Keratinocyte (primary cell): ENCODE measurements around the gene TK2. TPM values are rescaled to one million over a fixed set of nuclear protein-coding genes. Genes with fewer than 3 reads are reported as not detected.

Experiments
- DNase-seq: peaks from one replicate; pipeline ENCODE4 v3.0.0-alpha.2; 2011; ENCODE audit warnings: low read depth, missing footprints, low spot score
- FAIRE-seq: peaks from 2 replicates; lab custom pipeline; 2011; peaks lifted over from hg19 to GRCh38; lab: Jason Lieb, UNC
- H2AFZ ChIP-seq: 2 replicates; pipeline ENCODE4 v1.6.0; 2012; ENCODE audit warnings: low read length, control low read depth, inconsistent platforms; ENCODE audit not compliant: control insufficient read depth
- H3K27ac ChIP-seq: 2 replicates; pipeline ENCODE4 v1.5.1; 2011; ENCODE audit warnings: low read length; ENCODE audit not compliant: control insufficient read depth, insufficient read depth
- H3K27me3 ChIP-seq: 3 replicates; pipeline ENCODE4 v1.6.0; 2011; ENCODE audit warnings: low read length; ENCODE audit not compliant: control insufficient read depth, insufficient read depth; ENCODE audit errors: extremely low read depth
- H3K36me3 ChIP-seq, 2 experiments: 2 replicates in 1 of 2; 3 replicates in 1 of 2; pipeline ENCODE4 v1.5.1; 2011; ENCODE audit warnings: low read length in 2 of 2, mild to moderate bottlenecking in 1 of 2; ENCODE audit not compliant: control insufficient read depth in 2 of 2, insufficient read depth in 2 of 2; ENCODE audit errors: extremely low read depth in 1 of 2
- H3K4me1 ChIP-seq: 3 replicates; pipeline ENCODE4 v1.5.1; 2011; ENCODE audit warnings: low read length; ENCODE audit not compliant: control insufficient read depth, insufficient read depth; ENCODE audit errors: extremely low read depth
- H3K4me2 ChIP-seq: 3 replicates; pipeline ENCODE4 v1.6.0; 2011; ENCODE audit warnings: low read depth, low read length; ENCODE audit not compliant: control insufficient read depth, insufficient read depth; ENCODE audit errors: extremely low read depth
- H3K4me3 ChIP-seq, 3 experiments: fragments of 200-600 bp in 1 of 3; sonication (generic) in 1 of 3; 2 replicates in 2 of 3; 3 replicates in 1 of 3; pipeline ENCODE4 v1.5.1; 2011 to 2016; ENCODE audit warnings: low read length in 3 of 3, mild to moderate bottlenecking in 3 of 3, control low read depth in 2 of 3, inconsistent platforms in 1 of 3, low read depth in 1 of 3, mixed read lengths in 1 of 3, mixed run types in 1 of 3, moderate library complexity in 1 of 3; ENCODE audit not compliant: control insufficient read depth in 2 of 3, insufficient read depth in 2 of 3; ENCODE audit errors: extremely low read depth in 1 of 3
- H3K79me2 ChIP-seq: 2 replicates; pipeline ENCODE4 v1.6.0; 2012; ENCODE audit warnings: low read length; ENCODE audit not compliant: control insufficient read depth, insufficient read depth
- H3K9ac ChIP-seq: 3 replicates; pipeline ENCODE4 v1.6.0; 2011; ENCODE audit warnings: low read length; ENCODE audit not compliant: control insufficient read depth, insufficient read depth; ENCODE audit errors: extremely low read depth
- H3K9me1 ChIP-seq: 3 replicates; pipeline ENCODE4 v1.6.0; 2011; ENCODE audit warnings: low read length; ENCODE audit not compliant: control insufficient read depth, insufficient read depth; ENCODE audit errors: extremely low read depth
- H3K9me3 ChIP-seq: 2 replicates; pipeline ENCODE4 v1.5.1; 2012; ENCODE audit warnings: low read depth, low read length; ENCODE audit not compliant: control insufficient read depth
- H4K20me1 ChIP-seq: 3 replicates; pipeline ENCODE4 v1.6.0; 2011; ENCODE audit warnings: low read length; ENCODE audit not compliant: control insufficient read depth, insufficient read depth; ENCODE audit errors: extremely low read depth
- EZH2 ChIP-seq: IDR thresholded peaks from one replicate; pipeline ENCODE4 v1.6.1; 2012; ENCODE audit warnings: inconsistent platforms, mild to moderate bottlenecking, low read length, moderate library complexity
- dilution Hi-C: fragments of 300-500 bp; cut with MboI; formaldehyde crosslinking; loops from one replicate; pipeline ENCODE4 v1.7.0; 2020; ENCODE audit warnings: low sequenced_read_pairs; ENCODE audit not compliant: extremely low pct_ligation_motif_present
- polyA plus RNA-seq, 5 experiments: library from polyadenylated mRNA; depleted of rRNA in 3 of 5; stranded (reverse) in 3 of 5; stranded (forward) in 1 of 5; unstranded in 1 of 5; fragments of >200 nt; gene quantifications; 1 replicate in 1 of 5; 2 replicates in 3 of 5; 3 replicates in 1 of 5; pipeline versions ENCODE4 v1.2.1 to v1.2.3, GENCODE V29; 2011 to 2012; ENCODE audit warnings: missing spikeins in 2 of 5, low read depth in 1 of 5, low replicate concordance in 1 of 5
- TF ChIP-seq, protein P1 (sequence below), 3 experiments: IDR thresholded peaks in 1 of 3; conservative IDR thresholded peaks in 1 of 3; optimal IDR thresholded peaks in 1 of 3; 2 replicates in 2 of 3; 3 replicates in 1 of 3; pipeline versions ENCODE3 to v1.5.1; 2011; ENCODE audit warnings: low read length in 3 of 3, mild to moderate bottlenecking in 3 of 3, moderate library complexity in 2 of 3, control low read depth in 1 of 3, inconsistent platforms in 1 of 3; ENCODE audit not compliant: insufficient read depth in 2 of 3; ENCODE audit errors: extremely low read depth in 1 of 3

Gene TK2
- polyA plus RNA-seq, 1 donor (not counting 4 experiments of a cell fraction or from before 2014, with no cell fraction given): 19.7 TPM

DNA sequence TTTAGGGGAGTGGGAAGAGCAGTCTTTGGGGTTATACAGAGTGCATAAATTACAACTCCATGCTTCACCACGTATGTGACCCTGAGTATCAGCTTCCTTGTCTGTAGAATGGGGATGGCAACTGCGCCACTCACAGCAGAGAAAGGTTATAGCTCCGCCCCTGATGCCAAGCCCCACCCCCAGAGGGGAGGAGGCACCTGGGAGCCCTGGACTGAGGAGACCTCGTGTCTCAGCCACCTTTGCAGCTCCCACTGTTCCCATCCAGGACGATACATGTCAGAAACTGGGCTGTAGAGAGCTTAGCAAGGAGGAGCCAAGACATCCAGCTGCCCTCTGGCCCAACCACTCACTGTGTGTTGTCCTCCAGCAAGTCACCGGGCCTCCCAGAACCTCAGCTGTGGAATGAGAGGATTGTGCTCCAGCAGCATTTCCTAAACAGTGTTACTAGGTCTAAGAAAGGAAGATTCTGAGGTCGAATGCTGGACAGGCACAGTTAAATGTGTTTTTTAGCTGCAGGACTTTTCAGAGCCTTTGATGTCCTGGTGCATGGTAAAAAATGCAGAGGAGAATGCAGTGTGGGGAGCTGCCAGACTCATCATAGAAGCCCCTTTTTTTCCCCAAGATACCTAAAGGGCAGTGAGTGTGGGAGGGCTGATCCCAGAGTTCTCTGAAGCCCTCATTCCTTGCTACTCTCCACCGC, 73.4 kb downstream of the TK2 start:
- Histone ChIP-seq H3K4me2 (no peak overlapping the region), H3K9me3 (no peaks in the 10 kb centered on the region), H3K4me3 (no peak overlapping the region), H4K20me1 (no peaks in the 10 kb centered on the region), H2AFZ (no peak overlapping the region), H3K9me1 (no peaks in the 10 kb centered on the region), H3K9ac (no peak overlapping the region), H3K36me3 (no peaks in the 10 kb centered on the region), H3K79me2 (no peaks in the 10 kb centered on the region), H3K4me1 (peaks cover 21% of the 10 kb centered on the region), H3K27ac (no peak overlapping the region), H3K27me3 (no peaks in the 10 kb centered on the region)
- dilution Hi-C loops: no loop called here
- DNase-seq (no peak), FAIRE-seq (no peak)
- TF ChIP-seq, protein P1, sequence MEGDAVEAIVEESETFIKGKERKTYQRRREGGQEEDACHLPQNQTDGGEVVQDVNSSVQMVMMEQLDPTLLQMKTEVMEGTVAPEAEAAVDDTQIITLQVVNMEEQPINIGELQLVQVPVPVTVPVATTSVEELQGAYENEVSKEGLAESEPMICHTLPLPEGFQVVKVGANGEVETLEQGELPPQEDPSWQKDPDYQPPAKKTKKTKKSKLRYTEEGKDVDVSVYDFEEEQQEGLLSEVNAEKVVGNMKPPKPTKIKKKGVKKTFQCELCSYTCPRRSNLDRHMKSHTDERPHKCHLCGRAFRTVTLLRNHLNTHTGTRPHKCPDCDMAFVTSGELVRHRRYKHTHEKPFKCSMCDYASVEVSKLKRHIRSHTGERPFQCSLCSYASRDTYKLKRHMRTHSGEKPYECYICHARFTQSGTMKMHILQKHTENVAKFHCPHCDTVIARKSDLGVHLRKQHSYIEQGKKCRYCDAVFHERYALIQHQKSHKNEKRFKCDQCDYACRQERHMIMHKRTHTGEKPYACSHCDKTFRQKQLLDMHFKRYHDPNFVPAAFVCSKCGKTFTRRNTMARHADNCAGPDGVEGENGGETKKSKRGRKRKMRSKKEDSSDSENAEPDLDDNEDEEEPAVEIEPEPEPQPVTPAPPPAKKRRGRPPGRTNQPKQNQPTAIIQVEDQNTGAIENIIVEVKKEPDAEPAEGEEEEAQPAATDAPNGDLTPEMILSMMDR (optimal IDR thresholded peaks at IDR 0.05 in 1 of 3, IDR thresholded peaks at IDR 0.05 in 1 of 3, conservative IDR thresholded peaks at IDR 0.05 in 1 of 3; ENCODE audit: extremely low read depth in 1 of 3, insufficient read depth in 2 of 3, low read length in 3 of 3): no peak
- no peak for TF ChIP-seq EZH2

DNA sequence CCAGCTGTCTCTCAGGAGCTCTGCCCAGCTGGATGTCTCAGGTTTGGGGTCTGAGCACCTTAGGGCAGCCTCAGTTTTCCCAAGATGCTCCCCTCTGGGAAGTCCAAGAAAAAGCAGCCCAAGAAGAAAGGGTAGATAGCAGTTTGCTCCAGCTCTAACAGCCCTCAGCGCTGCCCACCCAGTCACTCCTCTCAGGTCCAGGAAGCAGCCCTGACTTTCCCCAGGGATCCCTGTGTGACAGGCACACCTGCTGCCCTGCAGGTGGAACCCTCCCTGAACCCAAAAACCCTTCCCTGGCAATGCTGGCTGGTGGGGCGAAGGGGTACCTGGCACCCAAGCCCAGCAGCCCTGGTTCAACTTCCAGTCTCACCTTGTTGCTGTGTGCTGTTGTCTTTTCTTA, 74.7 kb downstream of the TK2 start:
- no peaks in the 10 kb centered on the region for H3K9me1 ChIP-seq
- H3K27ac ChIP-seq: no peak overlapping the region
- H3K4me1 ChIP-seq: peaks cover 13% of the 10 kb centered on the region
- H4K20me1 ChIP-seq: no peaks in the 10 kb centered on the region
- no peaks in the 10 kb centered on the region for H3K27me3 ChIP-seq
- H3K9ac ChIP-seq: no peak overlapping the region
- no peaks in the 10 kb centered on the region for H3K79me2 ChIP-seq
- no peaks in the 10 kb centered on the region for H3K36me3 ChIP-seq
- no peak overlapping the region for H3K4me3 ChIP-seq
- no peak for FAIRE-seq
- TF ChIP-seq EZH2: no peak
- TF ChIP-seq, protein P1 (optimal IDR thresholded peaks at IDR 0.05 in 1 of 3, IDR thresholded peaks at IDR 0.05 in 1 of 3, conservative IDR thresholded peaks at IDR 0.05 in 1 of 3; ENCODE audit: extremely low read depth in 1 of 3, insufficient read depth in 2 of 3, low read length in 3 of 3): no peak
- no peaks in the 10 kb centered on the region for H3K9me3 ChIP-seq
- no peak overlapping the region for H2AFZ ChIP-seq
- dilution Hi-C loops: no loop called here
- no peak for DNase-seq
- H3K4me2 ChIP-seq: no peak overlapping the region
